Stomach (tissue), 9 donors: ENCODE measurements around the gene B9D2. TPM values are rescaled to one million over a fixed set of nuclear protein-coding genes. Genes with fewer than 3 reads are reported as not detected.
A peak's percentile ranks its signal among the peaks of the same experiment; 100 is the strongest.

Experiments used
- DNase-seq, 2 donors: peaks; one replicate each; pipeline versions ENCODE4 v3.0.0 to v3.0.0-alpha.2; 2013 to 2019
- H3K27ac ChIP-seq, 5 donors: fragments of 200-600 bp in 4 of 5; sonication (generic) in 4 of 5; one replicate each; pipeline ENCODE4 v1.5.1; 2013 to 2019; ENCODE audit warnings: mild to moderate bottlenecking in 1 of 5, moderate library complexity in 1 of 5
- H3K27me3 ChIP-seq, 3 donors: fragments of 200-600 bp; sonication (generic); one replicate each; pipeline ENCODE4 v1.5.1; 2017 to 2019; ENCODE audit warnings: mixed run types in 1 of 3
- H3K36me3 ChIP-seq, 4 donors: fragments of 200-600 bp; sonication (generic); 1 replicate in 3 of 4; 2 replicates in 1 of 4; pipeline ENCODE4 v1.5.1; 2016 to 2019
- H3K4me1 ChIP-seq, 4 donors: fragments of 200-600 bp; sonication (generic); one replicate each; pipeline ENCODE4 v1.5.1; 2016 to 2019
- H3K4me3 ChIP-seq, 4 donors: fragments of 200-600 bp; sonication (generic) in 3 of 4; one replicate each; pipeline ENCODE4 v1.5.1; 2016 to 2019; ENCODE audit warnings: mild to moderate bottlenecking in 1 of 4
- H3K9me3 ChIP-seq, 4 donors: fragments of 200-600 bp; sonication (generic); one replicate each; pipeline ENCODE4 v1.5.1; 2016 to 2019
- CTCF ChIP-seq, 7 experiments: fragments of 450-650 bp in 4 of 7; fragments of 200-600 bp in 3 of 7; sonication (generic) in 3 of 7; IDR thresholded peaks; one replicate each; pipeline ENCODE4 v1.5.1; 2016 to 2019; ENCODE audit warnings: antibody characterized with exemption in 7 of 7, control low read depth in 2 of 7, mild to moderate bottlenecking in 1 of 7
- EP300 ChIP-seq: sonication (generic); formaldehyde crosslinking; IDR thresholded peaks from one replicate; pipeline ENCODE4 v1.6.1; 2017; ENCODE audit warnings: antibody characterized with exemption
- POLR2A ChIP-seq, 4 donors: fragments of 450-650 bp; IDR thresholded peaks; one replicate each; pipeline ENCODE4 v1.6.1; 2016; ENCODE audit warnings: antibody characterized with exemption in 4 of 4, control low read depth in 2 of 4, mild to moderate bottlenecking in 1 of 4, moderate library complexity in 1 of 4
- POLR2AphosphoS5 ChIP-seq, 3 donors: sonication (generic); formaldehyde crosslinking; IDR thresholded peaks; one replicate each; pipeline ENCODE4 v1.6.1; 2016; ENCODE audit warnings: antibody characterized with exemption in 3 of 3
- WGBS, 5 donors: extraction: QIAGEN DNeasy Blood & Tissue Kit in 3 of 5; methylation state at CpG; one replicate each; pipeline versions ENCODE4 v1.1.5 to v1.1.7; 2013 to 2018; 5-methylcytosine and 5-hydroxymethylcytosine counted together
- intact Hi-C: fragments of 100-400 bp; cut with DNase I; formaldehyde crosslinking; loops from one replicate; pipeline ENCODE4 v1.15.1; 2023; ENCODE audit warnings: low total_unique reads
- polyA plus RNA-seq, 3 donors: library from polyadenylated mRNA; stranded (reverse); fragments of 200-250 nt; gene quantifications; one replicate each; pipeline ENCODE4 v1.2.3, GENCODE V29; 2013
- total RNA-seq, 5 donors: library from RNA; depleted of rRNA; stranded (reverse); fragments of >200 nt; gene quantifications; one replicate each; pipeline versions ENCODE4 v1.1.0 to v1.2.3, GENCODE V29; 2014 to 2016
- donor health status: healthy with polysubstance abuse.
- donor health status: Bipolar disorder and iron deficiency.
- donor health status: healthy.

Gene B9D2
- total and polyA plus RNA-seq, 8 donors, result 0.58 to 20.3 (median 9.2) TPM; not detected in 1

- H3K27me3 ChIP-seq, result no peaks in the 10 kb centered on the region
- DNase-seq, result no peak
- peaks cover 34 to 79% (median 48%) of the 10 kb centered on the region in 4 donors for H3K4me1 ChIP-seq
- H3K9me3 ChIP-seq, result no peaks in the 10 kb centered on the region
- H3K27ac ChIP-seq, result peak overlapping the region; percentile 93 to 98 (median 95)
- H3K36me3 ChIP-seq, result peaks cover 39 to 59% (median 57%) of the 10 kb centered on the region in 4 donors
- no peak overlapping the region for H3K4me3 ChIP-seq
- intact Hi-C loops, result loop anchor here (5.0 kb wide), 1 partner anchor 106 kb away; no protein-coding TSS in a partner anchor
- WGBS, 5 donors, result 10 to 52% (median 43%) methylated on average over 3 to 4 of the region's 4 CpGs
- TF ChIP-seq POLR2A (IDR thresholded peaks at IDR 0.05) (no peak), EP300 (no peak), POLR2AphosphoS5 (IDR thresholded peaks at IDR 0.05) (no peak), CTCF (IDR thresholded peaks at IDR 0.05) (no peak)
Measured at GRCh38 chr19:41307954-41308449, 55.9 kb downstream of the B9D2 start.

- H3K9me3 ChIP-seq, result no peaks in the 10 kb centered on the region
- TF ChIP-seq CTCF (IDR thresholded peaks at IDR 0.05) (no peak), POLR2A (IDR thresholded peaks at IDR 0.05) (no peak), POLR2AphosphoS5 (IDR thresholded peaks at IDR 0.05) (no peak), EP300 (no peak)
- intact Hi-C loops, result loop anchor here (5.0 kb wide), 1 partner anchor 105 kb away; no protein-coding TSS in a partner anchor
- no peak for DNase-seq
- H3K4me1 ChIP-seq, result peaks cover 34 to 77% (median 44%) of the 10 kb centered on the region in 4 donors
- no peak overlapping the region for H3K4me3 ChIP-seq
- peak overlapping the region; percentile 31 to 98 (median 94) for H3K27ac ChIP-seq
- 43 to 59% (median 52%) methylated on average over 8 of the region's 8 CpGs for WGBS, 5 donors
- peaks cover 44 to 59% (median 57%) of the 10 kb centered on the region in 4 donors for H3K36me3 ChIP-seq
- no peaks in the 10 kb centered on the region for H3K27me3 ChIP-seq
Measured at GRCh38 chr19:41307090-41307875, 56.7 kb downstream of the B9D2 start.

- H3K4me1 ChIP-seq, result peaks cover 29 to 77% (median 35%) of the 10 kb centered on the region in 4 donors
- no peak for TF ChIP-seq EP300
- no peak for TF ChIP-seq CTCF (IDR thresholded peaks at IDR 0.05)
- TF ChIP-seq POLR2A (IDR thresholded peaks at IDR 0.05), result no peak
- TF ChIP-seq POLR2AphosphoS5 (IDR thresholded peaks at IDR 0.05), result no peak
- DNase-seq, result no peak
- peak overlapping the region; percentile 28 to 98 (median 94) for H3K27ac ChIP-seq
- H3K36me3 ChIP-seq, result peaks cover 52 to 67% (median 66%) of the 10 kb centered on the region in 4 donors
- no peaks in the 10 kb centered on the region for H3K27me3 ChIP-seq
- no peak overlapping the region for H3K4me3 ChIP-seq
- H3K9me3 ChIP-seq, result no peaks in the 10 kb centered on the region
- WGBS, 5 donors, result 65 to 79% (median 78%) methylated on average over 12 to 13 of the region's 13 CpGs
- intact Hi-C loops, result loop anchor here (5.0 kb wide), 1 partner anchor 104 kb away; no protein-coding TSS in a partner anchor
Measured at GRCh38 chr19:41305927-41306793, 57.8 kb downstream of the B9D2 start.
